HepG2 (cell line): ENCODE data around the gene MCEE. TPM values are rescaled to one million over a fixed set of nuclear protein-coding genes. Genes with fewer than 3 reads are reported as not detected.

Experiments
- CREB1 ChIP-seq, 2 experiments: fragments of 450-650 bp in 1 of 2; IDR thresholded peaks; 2 replicates each; pipeline ENCODE4 v1.6.1; 2016 to 2017; ENCODE audit warnings: control low read depth in 1 of 2, mild to moderate bottlenecking in 1 of 2, missing compliant biosample characterization in 1 of 2, missing genetic modification characterization in 1 of 2
- KDM4B ChIP-seq: sonication (generic); formaldehyde crosslinking; IDR thresholded peaks from 2 replicates; pipeline ENCODE4 v1.4.0; 2020; ENCODE audit warnings: missing genetic modification reagents
- KLF9 ChIP-seq: IDR thresholded peaks from 2 replicates; pipeline ENCODE4 v1.6.1; 2016; ENCODE audit warnings: low read depth
- MXI1 ChIP-seq: IDR thresholded peaks from 3 replicates; pipeline ENCODE4 v1.6.1; 2012; ENCODE audit warnings: low read depth, low read length, inconsistent platforms, borderline replicate concordance
- PITX1 ChIP-seq: sonication (generic); formaldehyde crosslinking; IDR thresholded peaks from 2 replicates; pipeline ENCODE4 v1.5.1; 2020; ENCODE audit warnings: mild to moderate bottlenecking, missing genetic modification reagents
- SMAD3 ChIP-seq: sonication (generic); formaldehyde crosslinking; IDR thresholded peaks from 2 replicates; pipeline ENCODE4 v1.4.0; 2020; ENCODE audit warnings: missing genetic modification reagents
- SP140L ChIP-seq: sonication (generic); formaldehyde crosslinking; IDR thresholded peaks from 2 replicates; pipeline ENCODE4 v1.4.0; 2020; ENCODE audit warnings: missing genetic modification reagents, borderline replicate concordance
- TEAD2 ChIP-seq: sonication (generic); formaldehyde crosslinking; IDR thresholded peaks from 2 replicates; pipeline ENCODE4 v1.9.0; 2021; ENCODE audit warnings: missing genetic modification reagents
- ZC3H4 ChIP-seq: sonication (generic); formaldehyde crosslinking; IDR thresholded peaks from 2 replicates; pipeline ENCODE4 v1.4.0; 2020; ENCODE audit warnings: missing genetic modification reagents, borderline replicate concordance
- ZGPAT ChIP-seq: IDR thresholded peaks from 2 replicates; pipeline ENCODE4 v1.6.1; 2016; ENCODE audit warnings: mild to moderate bottlenecking
- ZMAT5 ChIP-seq: sonication (generic); formaldehyde crosslinking; IDR thresholded peaks from 2 replicates; pipeline ENCODE4 v1.5.0; 2020; ENCODE audit warnings: mild to moderate bottlenecking, low read depth, missing genetic modification reagents, borderline replicate concordance
- ZNF318 ChIP-seq: sonication (generic); formaldehyde crosslinking; IDR thresholded peaks from 2 replicates; pipeline ENCODE4 v1.4.0; 2020; ENCODE audit warnings: mild to moderate bottlenecking, missing genetic modification reagents
- ZNF496 ChIP-seq: sonication (generic); formaldehyde crosslinking; IDR thresholded peaks from 2 replicates; pipeline ENCODE4 v1.8.1; 2023; ENCODE audit warnings: mild to moderate bottlenecking, moderate library complexity, missing genetic modification reagents; ENCODE audit not compliant: insufficient replicate concordance
- ZNF644 ChIP-seq: IDR thresholded peaks from 2 replicates; pipeline ENCODE4 v1.6.1; 2016; ENCODE audit warnings: low read depth
- ZNF678 ChIP-seq: sonication (generic); formaldehyde crosslinking; IDR thresholded peaks from 2 replicates; pipeline ENCODE4 v1.4.0; 2020; ENCODE audit warnings: mild to moderate bottlenecking, missing genetic modification reagents
- ZNF839 ChIP-seq: sonication (generic); formaldehyde crosslinking; IDR thresholded peaks from 2 replicates; pipeline ENCODE4 v1.4.0; 2020; ENCODE audit warnings: missing genetic modification reagents, mild to moderate bottlenecking, borderline replicate concordance
- ZSCAN12 ChIP-seq: sonication (generic); formaldehyde crosslinking; IDR thresholded peaks from 2 replicates; pipeline ENCODE4 v1.9.0; 2021; ENCODE audit warnings: mild to moderate bottlenecking, missing genetic modification reagents
- ZSCAN9 ChIP-seq: IDR thresholded peaks from 2 replicates; pipeline ENCODE4 v1.6.1; 2016; ENCODE audit warnings: borderline replicate concordance
- polyA plus RNA-seq, 8 experiments: library from polyadenylated mRNA; depleted of rRNA in 3 of 8; stranded (reverse) in 7 of 8; unstranded in 1 of 8; fragments of >200 nt; fragmentation: Illumina TruSeq in 4 of 8; extraction: Trizol in 4 of 8; gene quantifications; 2 replicates each; pipeline versions ENCODE4 v1.2.1 to v1.2.3, GENCODE V29; 2011 to 2016; ENCODE audit warnings: low read depth in 4 of 8, missing spikeins in 1 of 8, mixed read lengths in 1 of 8; ENCODE audit not compliant: insufficient read depth in 1 of 8
- total RNA-seq, 5 experiments: library from RNA; depleted of rRNA; stranded (reverse); fragments of >200 nt; fragmentation: Illumina TruSeq; extraction: Trizol; gene quantifications; 2 replicates each; pipeline ENCODE4 v1.2.3, GENCODE V29; 2016; ENCODE audit warnings: low read depth in 1 of 5
- TF ChIP-seq, protein P1 (sequence below): sonication (generic); formaldehyde crosslinking; IDR thresholded peaks from 2 replicates; pipeline ENCODE4 v1.4.0; 2020; ENCODE audit warnings: missing genetic modification reagents

Gene MCEE
- total and polyA plus RNA-seq, 2 of the 13 experiments (the other 11 are each of a cell fraction or from before 2014, with no cell fraction given) = 32.0 to 66.9 TPM

GRCh38 chr2:71068218-71069035 lies 61.6 kb downstream of the MCEE start, which contains the start of gene NAGK (continued):
- TF ChIP-seq, protein P1, sequence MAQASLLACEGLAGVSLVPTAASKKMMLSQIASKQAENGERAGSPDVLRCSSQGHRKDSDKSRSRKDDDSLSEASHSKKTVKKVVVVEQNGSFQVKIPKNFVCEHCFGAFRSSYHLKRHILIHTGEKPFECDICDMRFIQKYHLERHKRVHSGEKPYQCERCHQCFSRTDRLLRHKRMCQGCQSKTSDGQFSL = peak; percentile 92
- TF ChIP-seq SMAD3 (CRISPR knock-in tag) = peak; percentile 92
- TF ChIP-seq ZC3H4 (CRISPR knock-in tag) = no peak
- TF ChIP-seq KDM4B (CRISPR knock-in tag) = peak; percentile 95
- TF ChIP-seq KLF9 (CRISPR knock-in tag) = peak; percentile 96; the same call in 1 of the 2 replicates
- no peak for TF ChIP-seq SP140L (CRISPR knock-in tag)
- no peak for TF ChIP-seq ZMAT5 (CRISPR knock-in tag)
- peak; percentile 88; the same call in 1 of the 2 replicates for TF ChIP-seq ZNF839 (CRISPR knock-in tag)
- peak; percentile 93 for TF ChIP-seq TEAD2 (CRISPR knock-in tag)
- TF ChIP-seq ZSCAN9 (CRISPR knock-in tag) = peak; percentile 99
- peak; percentile 78; the same call in 1 of the 2 replicates for TF ChIP-seq ZNF678 (CRISPR knock-in tag)
- no peak for TF ChIP-seq ZNF644
- TF ChIP-seq PITX1 = peak; percentile 89; the same call in 1 of the 2 replicates
- no peak for TF ChIP-seq ZNF318 (CRISPR knock-in tag)
- peak; percentile 96; the same call in 1 of the 2 replicates for TF ChIP-seq ZGPAT (CRISPR knock-in tag)
- peak; percentile 96 for TF ChIP-seq MXI1
- peak; percentile 86 for TF ChIP-seq CREB1 (IDR thresholded peaks at IDR 0.05)
- TF ChIP-seq CREB1 (CRISPR knock-in tag; IDR thresholded peaks at IDR 0.05) = peak; percentile 78
- no peak for TF ChIP-seq ZNF496 (CRISPR knock-in tag)
- TF ChIP-seq ZSCAN12 (CRISPR knock-in tag) = peak; percentile 59; the same call in 1 of the 2 replicates
